ENCODE data around the gene ANAPC7. TPM values are rescaled to one million over a fixed set of nuclear protein-coding genes. Genes with fewer than 3 reads are reported as not detected.
A peak's percentile ranks its signal among the peaks of the same experiment; 100 is the strongest.

Gene ANAPC7, protein sequence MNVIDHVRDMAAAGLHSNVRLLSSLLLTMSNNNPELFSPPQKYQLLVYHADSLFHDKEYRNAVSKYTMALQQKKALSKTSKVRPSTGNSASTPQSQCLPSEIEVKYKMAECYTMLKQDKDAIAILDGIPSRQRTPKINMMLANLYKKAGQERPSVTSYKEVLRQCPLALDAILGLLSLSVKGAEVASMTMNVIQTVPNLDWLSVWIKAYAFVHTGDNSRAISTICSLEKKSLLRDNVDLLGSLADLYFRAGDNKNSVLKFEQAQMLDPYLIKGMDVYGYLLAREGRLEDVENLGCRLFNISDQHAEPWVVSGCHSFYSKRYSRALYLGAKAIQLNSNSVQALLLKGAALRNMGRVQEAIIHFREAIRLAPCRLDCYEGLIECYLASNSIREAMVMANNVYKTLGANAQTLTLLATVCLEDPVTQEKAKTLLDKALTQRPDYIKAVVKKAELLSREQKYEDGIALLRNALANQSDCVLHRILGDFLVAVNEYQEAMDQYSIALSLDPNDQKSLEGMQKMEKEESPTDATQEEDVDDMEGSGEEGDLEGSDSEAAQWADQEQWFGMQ
- 85.8 TPM for total RNA-seq (2021; ENCODE audit: unreplicated experiment)
- 70.7 TPM for polyA plus RNA-seq (2012; ENCODE audit: insufficient read length)
- percentile 94 among the genes with signal in this experiment for Bru-seq, nascent RNA
- percentile 96 among the genes with signal in this experiment for BruChase-seq, experiment 1, labeled RNA remaining after a 2-hour chase
- BruChase-seq, experiment 2, labeled RNA remaining after a 6-hour chase = percentile 96 among the genes with signal in this experiment
- long read RNA-seq, transcript ANAPC7-203 (11 exons, 3,045 nt) = major isoform, 113 of 192 reads
- long read RNA-seq, transcript ANAPC7-201 (10 exons, 2,200 nt) = minor isoform, 24 of 192 reads
- long read RNA-seq, partial matches to known transcripts = 9 of 192 reads
- long read RNA-seq, other reads (novel, unspliced or antisense) = 46 of 192 reads

DNA sequence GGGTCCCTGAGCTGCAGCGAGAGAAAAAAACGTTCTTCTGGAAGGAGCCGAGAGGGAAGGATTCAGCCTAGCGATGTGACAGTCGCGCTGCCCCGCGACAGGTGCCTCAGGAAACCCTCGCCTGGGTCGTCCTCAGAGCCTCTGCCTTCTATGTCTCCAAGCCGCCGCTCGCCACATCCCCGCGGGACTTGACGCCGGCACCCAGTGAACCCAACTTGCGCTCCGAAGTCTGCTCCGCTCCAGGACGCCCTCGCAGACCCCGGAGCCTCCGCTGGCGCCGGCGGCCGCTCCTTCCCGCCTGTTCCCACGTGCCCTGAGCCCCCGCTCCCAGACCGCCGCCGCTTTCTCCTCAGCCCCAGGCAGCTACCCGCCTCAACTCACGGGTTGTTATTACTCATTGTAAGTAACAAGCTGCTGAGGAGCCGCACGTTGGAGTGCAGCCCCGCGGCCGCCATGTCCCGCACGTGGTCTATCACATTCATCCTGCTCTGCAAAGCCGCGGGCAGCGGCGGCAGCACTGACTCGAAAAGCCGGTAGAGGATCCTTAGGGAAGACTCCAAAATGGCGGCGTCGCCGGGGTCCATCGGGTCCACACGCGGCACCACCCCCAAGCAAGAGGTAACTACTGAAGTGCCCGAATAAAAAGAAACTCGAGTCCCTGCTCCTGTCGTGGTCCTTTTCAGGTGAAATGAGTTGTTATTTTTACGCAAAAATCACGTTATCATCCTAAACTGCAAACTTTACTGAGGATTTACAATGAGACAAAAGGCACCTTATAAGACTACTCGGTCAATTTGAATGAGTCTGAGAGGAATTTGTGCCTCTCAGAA lies at the start of gene ANAPC7:
TSS of gene ANAPC7 (minus strand) at position 563 of the 830 bp plus-strand sequence. CDS start at position 482, 81 bp downstream.
- in situ Hi-C loops (cut with HindIII; ENCODE audit: low pct_unique_long_range_greater_than_20kb, low sequenced_read_pairs) = no loop called here
- BruUV-seq (replicated peaks) = TSS peak; percentile 91

More for the DNA sequence above, at the start of gene ANAPC7:
- intact Hi-C loops (cut with micrococcal nuclease; ENCODE audit: unreplicated experiment) = no loop called here
- no peak for TF ChIP-seq TCF7L2 (IDR thresholded peaks at IDR 0.05; ENCODE audit: low read depth, low read length)
- peak; percentile 62 for TF ChIP-seq POLR2AphosphoS5 (IDR thresholded peaks at IDR 0.05; ENCODE audit: low read depth, low read length)
- TF ChIP-seq, protein P1, sequence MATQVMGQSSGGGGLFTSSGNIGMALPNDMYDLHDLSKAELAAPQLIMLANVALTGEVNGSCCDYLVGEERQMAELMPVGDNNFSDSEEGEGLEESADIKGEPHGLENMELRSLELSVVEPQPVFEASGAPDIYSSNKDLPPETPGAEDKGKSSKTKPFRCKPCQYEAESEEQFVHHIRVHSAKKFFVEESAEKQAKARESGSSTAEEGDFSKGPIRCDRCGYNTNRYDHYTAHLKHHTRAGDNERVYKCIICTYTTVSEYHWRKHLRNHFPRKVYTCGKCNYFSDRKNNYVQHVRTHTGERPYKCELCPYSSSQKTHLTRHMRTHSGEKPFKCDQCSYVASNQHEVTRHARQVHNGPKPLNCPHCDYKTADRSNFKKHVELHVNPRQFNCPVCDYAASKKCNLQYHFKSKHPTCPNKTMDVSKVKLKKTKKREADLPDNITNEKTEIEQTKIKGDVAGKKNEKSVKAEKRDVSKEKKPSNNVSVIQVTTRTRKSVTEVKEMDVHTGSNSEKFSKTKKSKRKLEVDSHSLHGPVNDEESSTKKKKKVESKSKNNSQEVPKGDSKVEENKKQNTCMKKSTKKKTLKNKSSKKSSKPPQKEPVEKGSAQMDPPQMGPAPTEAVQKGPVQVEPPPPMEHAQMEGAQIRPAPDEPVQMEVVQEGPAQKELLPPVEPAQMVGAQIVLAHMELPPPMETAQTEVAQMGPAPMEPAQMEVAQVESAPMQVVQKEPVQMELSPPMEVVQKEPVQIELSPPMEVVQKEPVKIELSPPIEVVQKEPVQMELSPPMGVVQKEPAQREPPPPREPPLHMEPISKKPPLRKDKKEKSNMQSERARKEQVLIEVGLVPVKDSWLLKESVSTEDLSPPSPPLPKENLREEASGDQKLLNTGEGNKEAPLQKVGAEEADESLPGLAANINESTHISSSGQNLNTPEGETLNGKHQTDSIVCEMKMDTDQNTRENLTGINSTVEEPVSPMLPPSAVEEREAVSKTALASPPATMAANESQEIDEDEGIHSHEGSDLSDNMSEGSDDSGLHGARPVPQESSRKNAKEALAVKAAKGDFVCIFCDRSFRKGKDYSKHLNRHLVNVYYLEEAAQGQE (IDR thresholded peaks at IDR 0.05; ENCODE audit: insufficient read depth in 1 of 2, low read depth in 2 of 2, low read length in 1 of 2) = no peak; a peak in 1 of 4 replicates
- TF ChIP-seq SIN3A (IDR thresholded peaks at IDR 0.05; ENCODE audit: borderline replicate concordance, insufficient read depth, low read depth, low read length) = peak; percentile 5; the same call in 1 of the 2 replicates
- TF ChIP-seq, protein P2, sequence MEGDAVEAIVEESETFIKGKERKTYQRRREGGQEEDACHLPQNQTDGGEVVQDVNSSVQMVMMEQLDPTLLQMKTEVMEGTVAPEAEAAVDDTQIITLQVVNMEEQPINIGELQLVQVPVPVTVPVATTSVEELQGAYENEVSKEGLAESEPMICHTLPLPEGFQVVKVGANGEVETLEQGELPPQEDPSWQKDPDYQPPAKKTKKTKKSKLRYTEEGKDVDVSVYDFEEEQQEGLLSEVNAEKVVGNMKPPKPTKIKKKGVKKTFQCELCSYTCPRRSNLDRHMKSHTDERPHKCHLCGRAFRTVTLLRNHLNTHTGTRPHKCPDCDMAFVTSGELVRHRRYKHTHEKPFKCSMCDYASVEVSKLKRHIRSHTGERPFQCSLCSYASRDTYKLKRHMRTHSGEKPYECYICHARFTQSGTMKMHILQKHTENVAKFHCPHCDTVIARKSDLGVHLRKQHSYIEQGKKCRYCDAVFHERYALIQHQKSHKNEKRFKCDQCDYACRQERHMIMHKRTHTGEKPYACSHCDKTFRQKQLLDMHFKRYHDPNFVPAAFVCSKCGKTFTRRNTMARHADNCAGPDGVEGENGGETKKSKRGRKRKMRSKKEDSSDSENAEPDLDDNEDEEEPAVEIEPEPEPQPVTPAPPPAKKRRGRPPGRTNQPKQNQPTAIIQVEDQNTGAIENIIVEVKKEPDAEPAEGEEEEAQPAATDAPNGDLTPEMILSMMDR (IDR thresholded peaks at IDR 0.05) = no peak
- ATAC-seq (peak; percentile 94), DNase-seq (ENCODE audit: low read depth, low spot score) (peak; percentile 43)
- H3K4me3 ChIP-seq (ENCODE audit: low read depth in 2 of 2, low read length in 2 of 2) = peak within 1 kb of the TSS; percentile 92 to 97
- H3K36me3 ChIP-seq (ENCODE audit: control insufficient read depth, insufficient read depth, low read length) = peaks cover 6% of the 10 kb centered on the region; the same call in 1 of the 2 replicates
- POLR2A ChIA-PET = no interaction called here
- CTCF ChIA-PET = no interaction called here
- no peaks in the 10 kb centered on the region for H3K9me3 ChIP-seq (ENCODE audit: control insufficient read depth, insufficient read depth, low read depth, low read length)
- H3K27me3 ChIP-seq (ENCODE audit: control insufficient read depth, insufficient read depth, low read length) = no peaks in the 10 kb centered on the region
- H3K27ac ChIP-seq (ENCODE audit: low read length) = peak within 1 kb of the TSS; percentile 100
- H3K4me1 ChIP-seq (ENCODE audit: control insufficient read depth, insufficient read depth, low read length) = peaks cover 9% of the 10 kb centered on the region

Measured in Panc1 (cell line).